Mammary epithelial cell (primary cell): Measurements from ENCODE around the gene TSPAN15.

ENCODE experiments used
- EZH2 ChIP-seq: IDR thresholded peaks from 2 replicates; pipeline ENCODE4 v1.6.1; 2012; ENCODE audit warnings: low read length, inconsistent platforms, borderline replicate concordance
- TF ChIP-seq, protein P1 (sequence below), 2 donors: IDR thresholded peaks in 1 of 2; conservative IDR thresholded peaks in 1 of 2; 2 replicates each; pipeline ENCODE4 v1.5.1; 2011 to 2012; ENCODE audit warnings: inconsistent platforms in 2 of 2, low read length in 2 of 2, mild to moderate bottlenecking in 2 of 2, control low read depth in 1 of 2, low read depth in 1 of 2; ENCODE audit not compliant: insufficient read depth in 1 of 2; ENCODE audit errors: extremely low read depth in 1 of 2

DNA sequence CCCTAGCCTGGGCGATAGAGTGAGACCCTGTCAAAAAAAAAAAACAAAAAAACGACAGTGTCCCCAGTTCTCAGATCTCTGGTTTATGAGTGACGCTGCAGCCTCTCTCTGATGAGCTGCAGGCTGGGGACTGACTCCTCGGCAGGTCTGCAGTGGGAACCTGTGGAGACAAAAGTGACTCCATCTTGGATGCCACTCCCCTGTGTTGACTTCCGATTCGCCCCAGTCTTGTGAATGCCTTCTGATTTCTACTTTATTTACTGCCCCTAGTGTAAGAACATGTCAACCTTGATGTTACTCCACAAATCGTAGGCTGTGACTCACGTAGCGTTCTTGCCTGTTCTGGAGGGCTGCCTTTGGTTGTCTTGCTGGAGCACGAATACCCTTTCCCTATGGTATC lies 40.8 kb upstream of the TSPAN15 start:
- TF ChIP-seq, protein P1, sequence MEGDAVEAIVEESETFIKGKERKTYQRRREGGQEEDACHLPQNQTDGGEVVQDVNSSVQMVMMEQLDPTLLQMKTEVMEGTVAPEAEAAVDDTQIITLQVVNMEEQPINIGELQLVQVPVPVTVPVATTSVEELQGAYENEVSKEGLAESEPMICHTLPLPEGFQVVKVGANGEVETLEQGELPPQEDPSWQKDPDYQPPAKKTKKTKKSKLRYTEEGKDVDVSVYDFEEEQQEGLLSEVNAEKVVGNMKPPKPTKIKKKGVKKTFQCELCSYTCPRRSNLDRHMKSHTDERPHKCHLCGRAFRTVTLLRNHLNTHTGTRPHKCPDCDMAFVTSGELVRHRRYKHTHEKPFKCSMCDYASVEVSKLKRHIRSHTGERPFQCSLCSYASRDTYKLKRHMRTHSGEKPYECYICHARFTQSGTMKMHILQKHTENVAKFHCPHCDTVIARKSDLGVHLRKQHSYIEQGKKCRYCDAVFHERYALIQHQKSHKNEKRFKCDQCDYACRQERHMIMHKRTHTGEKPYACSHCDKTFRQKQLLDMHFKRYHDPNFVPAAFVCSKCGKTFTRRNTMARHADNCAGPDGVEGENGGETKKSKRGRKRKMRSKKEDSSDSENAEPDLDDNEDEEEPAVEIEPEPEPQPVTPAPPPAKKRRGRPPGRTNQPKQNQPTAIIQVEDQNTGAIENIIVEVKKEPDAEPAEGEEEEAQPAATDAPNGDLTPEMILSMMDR (conservative IDR thresholded peaks at IDR 0.05 in 1 of 2, IDR thresholded peaks at IDR 0.05 in 1 of 2; ENCODE audit: extremely low read depth in 1 of 2, insufficient read depth in 1 of 2, low read depth in 1 of 2, low read length in 2 of 2): no peak
- no peak for TF ChIP-seq EZH2
